Upper lobe of right lung (tissue), 1 donor: ENCODE results near the gene SLC39A8. TPM values are rescaled to one million over a fixed set of nuclear protein-coding genes. Genes with fewer than 3 reads are reported as not detected.
A peak's percentile ranks its signal among the peaks of the same experiment; 100 is the strongest.

Experiments
- ATAC-seq: fragments of 200-7000 bp; cut with Tn5 transposase; one replicate; pipeline ENCODE4 v1.9.1; 2020; ENCODE audit warnings: mild to moderate bottlenecking, moderate library complexity
- DNase-seq: peaks from one replicate; pipeline ENCODE4 v3.0.0-alpha.2; 2020
- H3K27ac ChIP-seq: fragments of 200-600 bp; one replicate; pipeline ENCODE4 v1.8.0; 2022
- H3K27me3 ChIP-seq: fragments of 200-600 bp; one replicate; pipeline ENCODE4 v1.8.0; 2022; ENCODE audit warnings: mild to moderate bottlenecking
- H3K36me3 ChIP-seq: fragments of 200-600 bp; one replicate; pipeline ENCODE4 v1.8.0; 2022
- H3K4me1 ChIP-seq: fragments of 200-600 bp; one replicate; pipeline ENCODE4 v1.8.0; 2022
- H3K4me3 ChIP-seq: fragments of 200-600 bp; one replicate; pipeline ENCODE4 v1.8.0; 2022; ENCODE audit warnings: mild to moderate bottlenecking
- H3K9me3 ChIP-seq: fragments of 200-600 bp; one replicate; pipeline ENCODE4 v1.8.0; 2022
- CTCF ChIP-seq: fragments of 200-600 bp; IDR thresholded peaks from one replicate; pipeline ENCODE4 v1.8.0; 2022; ENCODE audit warnings: antibody characterized with exemption
- intact Hi-C: fragments of 100-400 bp; cut with DNase I; formaldehyde crosslinking; loops from one replicate; pipeline ENCODE4 v1.11.0; 2022
- total RNA-seq: library from RNA; stranded (reverse); fragmentation: NEBNext Ultra II Directional; extraction: Animal tissue kit (Norgen Biotek cat#: 25700); gene quantifications from one replicate; pipeline ENCODE4 v1.2.1, GENCODE V29; 2021
- donor health status: DM: no; HTN: yes; CAD: no; lungs with severe emphysema.

SLC39A8 gene
- total RNA-seq, 1 donor from 2014 or later = 470 TPM

DNA sequence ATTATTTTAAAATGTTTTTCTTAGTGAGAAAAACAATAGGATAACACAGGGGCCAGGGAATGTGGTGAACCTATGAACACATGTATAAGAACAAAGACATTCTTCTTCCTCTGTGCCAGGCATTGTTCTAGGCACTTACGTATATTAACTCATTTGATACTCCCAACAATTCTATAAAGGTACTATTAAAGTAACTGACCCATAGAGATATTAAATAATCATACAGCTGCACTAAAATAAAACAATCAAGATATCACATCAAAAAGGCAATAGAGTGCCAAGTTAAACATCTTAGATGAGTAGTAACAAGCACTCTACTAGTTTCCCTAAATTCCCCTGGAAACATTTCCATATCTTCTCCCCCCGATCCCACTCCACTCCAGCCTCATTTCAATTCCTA lies 33.4 kb downstream of the SLC39A8 start:
- Histone ChIP-seq H3K27me3 (no peaks in the 10 kb centered on the region), H3K4me1 (no peaks in the 10 kb centered on the region), H3K4me3 (no peak overlapping the region), H3K36me3 (peaks cover 10% of the 10 kb centered on the region), H3K27ac (no peak overlapping the region), H3K9me3 (no peaks in the 10 kb centered on the region)
- TF ChIP-seq CTCF = no peak
- DNase-seq (no peak), ATAC-seq (no peak)
- intact Hi-C loops = no loop called here

- no peak overlapping the region for H3K4me3 ChIP-seq
Measured at GRCh38 chr4:102311407-102311806, 33.9 kb downstream of the SLC39A8 start.

GRCh38 chr4:102308032-102308799 lies 37.1 kb downstream of the SLC39A8 start:
- DNase-seq (no peak), ATAC-seq (peak; percentile 89)
- intact Hi-C loops = no loop called here
- no peaks in the 10 kb centered on the region for H3K9me3 ChIP-seq
- no peaks in the 10 kb centered on the region for H3K4me1 ChIP-seq
- no peak overlapping the region for H3K4me3 ChIP-seq
- no peak for TF ChIP-seq CTCF
- peaks cover 15% of the 10 kb centered on the region for H3K36me3 ChIP-seq
- peak overlapping the region; percentile 24 for H3K27ac ChIP-seq
- no peaks in the 10 kb centered on the region for H3K27me3 ChIP-seq

More at GRCh38 chr4:102311407-102311806, 33.9 kb downstream of the SLC39A8 start:
- Histone ChIP-seq H3K27ac (no peak overlapping the region), H3K27me3 (no peaks in the 10 kb centered on the region), H3K4me1 (no peaks in the 10 kb centered on the region), H3K9me3 (no peaks in the 10 kb centered on the region), H3K36me3 (peaks cover 15% of the 10 kb centered on the region)
- no peak for TF ChIP-seq CTCF
- DNase-seq = no peak
- ATAC-seq = no peak
- intact Hi-C loops = no loop called here

DNA sequence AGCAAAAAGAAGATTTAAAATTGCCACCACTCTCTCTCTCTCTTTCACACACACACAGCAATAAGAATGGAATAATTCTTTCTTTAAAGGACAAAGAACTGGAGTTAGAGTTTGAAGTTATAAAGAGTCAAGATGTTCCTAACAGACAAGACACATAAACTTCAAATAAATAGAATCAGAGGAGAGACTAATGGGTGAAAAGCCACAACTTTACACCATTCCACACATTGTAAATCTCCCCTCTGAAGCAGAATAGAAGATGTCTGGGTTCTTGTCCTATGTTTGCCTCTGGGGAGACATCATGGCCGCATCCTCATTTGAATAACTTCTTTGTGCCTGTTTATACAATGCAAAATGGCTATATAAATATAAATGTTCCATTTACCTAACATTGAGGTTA lies 39.6 kb downstream of the SLC39A8 start:
- no peak for ATAC-seq
- H3K4me3 ChIP-seq = no peak overlapping the region

DNA sequence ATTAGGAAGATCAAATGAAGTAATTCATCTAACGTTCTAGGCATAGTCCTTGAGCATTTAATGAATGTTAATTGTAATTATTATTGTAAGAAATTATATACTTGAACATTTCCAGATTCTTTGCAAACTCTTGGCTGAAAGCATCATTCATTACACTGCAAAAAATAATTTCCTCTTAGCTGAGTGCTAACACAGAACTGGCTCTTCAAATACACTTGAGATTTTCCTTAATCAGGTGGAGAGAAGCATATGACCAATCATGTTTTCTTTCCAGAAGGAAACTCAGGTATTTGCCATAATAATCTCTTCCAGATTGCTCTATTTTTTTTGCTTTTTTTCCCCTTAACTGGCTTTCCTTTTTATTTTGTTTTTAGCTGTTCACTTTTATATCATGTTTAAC lies 42.5 kb downstream of the SLC39A8 start:
- no peak for TF ChIP-seq CTCF
- intact Hi-C loops = no loop called here
- H3K4me1 ChIP-seq = no peaks in the 10 kb centered on the region
- no peak overlapping the region for H3K27ac ChIP-seq
- H3K36me3 ChIP-seq = peaks cover 8% of the 10 kb centered on the region
- ATAC-seq (peak; percentile 50), DNase-seq (no peak)
- no peaks in the 10 kb centered on the region for H3K9me3 ChIP-seq
- no peak overlapping the region for H3K4me3 ChIP-seq
- H3K27me3 ChIP-seq = no peaks in the 10 kb centered on the region

More for the DNA sequence above, 39.6 kb downstream of the SLC39A8 start:
- Histone ChIP-seq H3K9me3 (no peaks in the 10 kb centered on the region), H3K36me3 (peaks cover 13% of the 10 kb centered on the region), H3K27me3 (no peaks in the 10 kb centered on the region), H3K4me1 (no peaks in the 10 kb centered on the region), H3K27ac (no peak overlapping the region)
- intact Hi-C loops = no loop called here
- TF ChIP-seq CTCF = no peak
- DNase-seq = no peak
